Loucy (cell line): ENCODE measurements around the gene ADAM8.

ENCODE experiments used
- CTCF ChIP-seq: fragments of 200-600 bp; sonication (generic); conservative IDR thresholded peaks from 2 replicates; pipeline ENCODE4 v1.5.1; 2014; ENCODE audit warnings: mild to moderate bottlenecking, antibody characterized with exemption, low read length
- EZH2phosphoT487 ChIP-seq: fragments of 200-600 bp; IDR thresholded peaks from 2 replicates; pipeline ENCODE4 v1.6.1; 2018; ENCODE audit warnings: antibody characterized with exemption, mild to moderate bottlenecking, moderate library complexity, borderline replicate concordance

- TF ChIP-seq CTCF = peak; percentile 43
- TF ChIP-seq EZH2phosphoT487 = no peak
Observed at GRCh38 chr10:133257489-133258065, 19.1 kb downstream of the ADAM8 start.
